HepG2 (cell line): ENCODE results near the gene NOS1AP. TPM values are rescaled to one million over a fixed set of nuclear protein-coding genes. Genes with fewer than 3 reads are reported as not detected.
A peak's percentile ranks its signal among the peaks of the same experiment; 100 is the strongest.

ENCODE experiments used
- AKNA ChIP-seq: sonication (generic); formaldehyde crosslinking; IDR thresholded peaks from 2 replicates; pipeline ENCODE4 v1.4.0; 2020; ENCODE audit warnings: missing genetic modification reagents, borderline replicate concordance
- BORCS8-MEF2B ChIP-seq: sonication (generic); formaldehyde crosslinking; IDR thresholded peaks from 2 replicates; pipeline ENCODE4 v1.8.0; 2022; ENCODE audit warnings: mild to moderate bottlenecking, missing genetic modification reagents
- CENPT ChIP-seq: sonication (generic); formaldehyde crosslinking; IDR thresholded peaks from 2 replicates; pipeline ENCODE4 v1.8.0; 2022; ENCODE audit warnings: low read depth, mild to moderate bottlenecking, moderate library complexity, missing genetic modification reagents
- CTCF ChIP-seq: sonication (generic); formaldehyde crosslinking; IDR thresholded peaks from 2 replicates; pipeline ENCODE4 v1.5.0; 2020; ENCODE audit warnings: mild to moderate bottlenecking, missing genetic modification reagents, moderate library complexity
- ETV5 ChIP-seq: IDR thresholded peaks from 2 replicates; pipeline ENCODE4 v1.6.1; 2018; ENCODE audit warnings: missing biosample characterization, missing genetic modification reagents, inconsistent platforms, borderline replicate concordance
- PBX3 ChIP-seq: sonication (generic); formaldehyde crosslinking; IDR thresholded peaks from 2 replicates; pipeline ENCODE4 v1.8.1; 2023; ENCODE audit warnings: missing genetic modification reagents, inconsistent platforms, borderline replicate concordance
- RFX3 ChIP-seq: IDR thresholded peaks from 2 replicates; pipeline ENCODE4 v1.6.1; 2016; ENCODE audit warnings: missing biosample characterization, missing genetic modification reagents
- SRSF4 ChIP-seq: fragments of 200-400 bp; formaldehyde crosslinking; IDR thresholded peaks from one replicate; pipeline ENCODE4 v1.6.1; 2018; ENCODE audit warnings: mild to moderate bottlenecking, low read depth, low read length, moderate library complexity; ENCODE audit not compliant: poor library complexity, severe bottlenecking
- ZFP91 ChIP-seq: sonication (generic); formaldehyde crosslinking; IDR thresholded peaks from 2 replicates; pipeline ENCODE4 v1.9.0; 2022; ENCODE audit warnings: missing genetic modification reagents, mild to moderate bottlenecking, borderline replicate concordance
- ZFX ChIP-seq: sonication (generic); formaldehyde crosslinking; IDR thresholded peaks from 2 replicates; pipeline ENCODE4 v1.4.0; 2020; ENCODE audit warnings: mild to moderate bottlenecking, low read depth, missing genetic modification reagents, moderate library complexity
- ZKSCAN8 ChIP-seq: IDR thresholded peaks from 2 replicates; pipeline ENCODE4 v1.6.1; 2016; ENCODE audit warnings: borderline replicate concordance, missing genetic modification reagents, missing compliant biosample characterization
- ZNF329 ChIP-seq: sonication (generic); formaldehyde crosslinking; IDR thresholded peaks from 2 replicates; pipeline ENCODE4 v1.9.0; 2021; ENCODE audit warnings: low read depth, mild to moderate bottlenecking, missing genetic modification reagents
- ZNF687 ChIP-seq: sonication (generic); formaldehyde crosslinking; IDR thresholded peaks from 2 replicates; pipeline ENCODE4 v1.5.1; 2020; ENCODE audit warnings: mild to moderate bottlenecking, missing genetic modification reagents, moderate library complexity
- polyA plus RNA-seq, 8 experiments: library from polyadenylated mRNA; depleted of rRNA in 3 of 8; stranded (reverse) in 7 of 8; unstranded in 1 of 8; fragments of >200 nt; fragmentation: Illumina TruSeq in 4 of 8; extraction: Trizol in 4 of 8; gene quantifications; 2 replicates each; pipeline versions ENCODE4 v1.2.1 to v1.2.3, GENCODE V29; 2011 to 2016; ENCODE audit warnings: low read depth in 4 of 8, missing spikeins in 1 of 8, mixed read lengths in 1 of 8; ENCODE audit not compliant: insufficient read depth in 1 of 8
- total RNA-seq, 5 experiments: library from RNA; depleted of rRNA; stranded (reverse); fragments of >200 nt; fragmentation: Illumina TruSeq; extraction: Trizol; gene quantifications; 2 replicates each; pipeline ENCODE4 v1.2.3, GENCODE V29; 2016; ENCODE audit warnings: low read depth in 1 of 5

NOS1AP gene
- total and polyA plus RNA-seq, 2 of the 13 experiments (the other 11 are each of a cell fraction or from before 2014, with no cell fraction given): 2.0 to 3.3 TPM

- TF ChIP-seq AKNA (CRISPR knock-in tag): no peak
- no peak for TF ChIP-seq RFX3 (CRISPR knock-in tag)
- no peak for TF ChIP-seq PBX3 (CRISPR knock-in tag)
- TF ChIP-seq ZNF329: 0 out of 2 replicates have a peak, but pooled peaks have one; percentile 8
- no peak for TF ChIP-seq ETV5
- TF ChIP-seq SRSF4: no peak
- no peak for TF ChIP-seq CENPT (CRISPR knock-in tag)
- no peak for TF ChIP-seq ZKSCAN8 (CRISPR knock-in tag)
- peak; percentile 50 for TF ChIP-seq CTCF
- TF ChIP-seq ZNF687 (CRISPR knock-in tag): peak; percentile 61
- TF ChIP-seq ZFX: peak; percentile 74
- TF ChIP-seq BORCS8-MEF2B (CRISPR knock-in tag): no peak
- TF ChIP-seq ZFP91 (CRISPR knock-in tag): peak; percentile 17; the same call in 1 of the 2 replicates
Measured at GRCh38 chr1:162197615-162198421, 128.3 kb downstream of the NOS1AP start (continued).
